Prostate gland (tissue), 2 donors: ENCODE measurements around the gene MEIOSIN.

Experiments used
- POLR2A ChIP-seq: fragments of 450-650 bp; IDR thresholded peaks from one replicate; pipeline ENCODE4 v1.6.1; 2016; ENCODE audit warnings: antibody characterized with exemption, mild to moderate bottlenecking
- TF ChIP-seq, protein P1 (sequence below), 4 experiments: fragments of 200-600 bp in 2 of 4; fragments of 450-650 bp in 2 of 4; sonication (generic) in 2 of 4; IDR thresholded peaks; 1 replicate in 3 of 4; 2 replicates in 1 of 4; pipeline ENCODE4 v1.5.1; 2016 to 2019; ENCODE audit warnings: antibody characterized with exemption in 4 of 4, mild to moderate bottlenecking in 2 of 4, moderate library complexity in 2 of 4

GRCh38 chr19:45774765-45775164 lies 41.5 kb downstream of the MEIOSIN start:
- no peak for TF ChIP-seq POLR2A
- TF ChIP-seq, protein P1, sequence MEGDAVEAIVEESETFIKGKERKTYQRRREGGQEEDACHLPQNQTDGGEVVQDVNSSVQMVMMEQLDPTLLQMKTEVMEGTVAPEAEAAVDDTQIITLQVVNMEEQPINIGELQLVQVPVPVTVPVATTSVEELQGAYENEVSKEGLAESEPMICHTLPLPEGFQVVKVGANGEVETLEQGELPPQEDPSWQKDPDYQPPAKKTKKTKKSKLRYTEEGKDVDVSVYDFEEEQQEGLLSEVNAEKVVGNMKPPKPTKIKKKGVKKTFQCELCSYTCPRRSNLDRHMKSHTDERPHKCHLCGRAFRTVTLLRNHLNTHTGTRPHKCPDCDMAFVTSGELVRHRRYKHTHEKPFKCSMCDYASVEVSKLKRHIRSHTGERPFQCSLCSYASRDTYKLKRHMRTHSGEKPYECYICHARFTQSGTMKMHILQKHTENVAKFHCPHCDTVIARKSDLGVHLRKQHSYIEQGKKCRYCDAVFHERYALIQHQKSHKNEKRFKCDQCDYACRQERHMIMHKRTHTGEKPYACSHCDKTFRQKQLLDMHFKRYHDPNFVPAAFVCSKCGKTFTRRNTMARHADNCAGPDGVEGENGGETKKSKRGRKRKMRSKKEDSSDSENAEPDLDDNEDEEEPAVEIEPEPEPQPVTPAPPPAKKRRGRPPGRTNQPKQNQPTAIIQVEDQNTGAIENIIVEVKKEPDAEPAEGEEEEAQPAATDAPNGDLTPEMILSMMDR (IDR thresholded peaks at IDR 0.05), result no peak
